ENCODE data around the gene LRRC18. TPM values are rescaled to one million over a fixed set of nuclear protein-coding genes. Genes with fewer than 3 reads are reported as not detected.
A peak's percentile ranks its signal among the peaks of the same experiment; 100 is the strongest.

The LRRC18 gene
- not detected in 2 replicates for total RNA-seq

GRCh38 chr10:48939790-48940325, at the start of gene LRRC18:
LRRC18 (minus strand) TSS chr10:48939840; CDS start chr10:48914155, 25,685 bp downstream.
- no peak for DNase-seq (ENCODE audit: low read depth in 2 of 2)

- no peak for DNase-seq (ENCODE audit: low read depth in 2 of 2)
These were observed 46.0 kb upstream of the LRRC18 start for GRCh38 chr10:48985621-48986158.

- no peak for DNase-seq (ENCODE audit: low read depth in 2 of 2)
These were observed 44.2 kb upstream of the LRRC18 start for GRCh38 chr10:48983648-48984351.

- DNase-seq (ENCODE audit: low read depth in 2 of 2), result no peak
These were observed 42.9 kb upstream of the LRRC18 start for GRCh38 chr10:48982584-48982983.

- peak; percentile 22 to 54 for DNase-seq (ENCODE audit: low read depth in 2 of 2)
These were observed 41.8 kb upstream of the LRRC18 start for GRCh38 chr10:48981310-48981907.

GRCh38 chr10:48978318-48978717, 38.7 kb upstream of the LRRC18 start:
- DNase-seq (ENCODE audit: low read depth in 2 of 2), result no peak

GRCh38 chr10:48976196-48976595, 36.6 kb upstream of the LRRC18 start:
- peak in 1 of 2 donors; percentile 14 for DNase-seq (ENCODE audit: low read depth in 2 of 2)

GRCh38 chr10:48974510-48975156, 35.0 kb upstream of the LRRC18 start:
- DNase-seq (ENCODE audit: low read depth in 2 of 2), result no peak

- no peak for DNase-seq (ENCODE audit: low read depth in 2 of 2)
These were observed 33.4 kb upstream of the LRRC18 start for GRCh38 chr10:48973065-48973464.

GRCh38 chr10:48970654-48971053, 31.0 kb upstream of the LRRC18 start:
- no peak for DNase-seq (ENCODE audit: low read depth in 2 of 2)

- no peak for DNase-seq (ENCODE audit: low read depth in 2 of 2)
These were observed 30.4 kb upstream of the LRRC18 start for GRCh38 chr10:48970046-48970445.

- DNase-seq (ENCODE audit: low read depth in 2 of 2), result no peak
These were observed 28.4 kb upstream of the LRRC18 start for GRCh38 chr10:48968036-48968435.

GRCh38 chr10:48965460-48965859, 25.8 kb upstream of the LRRC18 start:
- DNase-seq (ENCODE audit: low read depth in 2 of 2), result no peak

GRCh38 chr10:48964038-48964437, 24.4 kb upstream of the LRRC18 start:
- DNase-seq (ENCODE audit: low read depth in 2 of 2), result no peak

- DNase-seq (ENCODE audit: low read depth in 2 of 2), result no peak
These were observed 19.1 kb upstream of the LRRC18 start for GRCh38 chr10:48958598-48959190.

GRCh38 chr10:48957361-48958151, 17.9 kb upstream of the LRRC18 start:
- no peak for DNase-seq (ENCODE audit: low read depth in 2 of 2)

GRCh38 chr10:48951707-48952106, 12.1 kb upstream of the LRRC18 start:
- no peak for DNase-seq (ENCODE audit: low read depth in 2 of 2)

GRCh38 chr10:48948470-48949037, 8.9 kb upstream of the LRRC18 start:
- no peak for DNase-seq (ENCODE audit: low read depth in 2 of 2)

GRCh38 chr10:48947690-48948469, 8.2 kb upstream of the LRRC18 start:
- DNase-seq (ENCODE audit: low read depth in 2 of 2), result no peak

Data from dermis microvascular lymphatic vessel endothelial cell (primary cell).